HG02588 (cell line): ENCODE results near the gene SLC9A7.

Experiments
- ATAC-seq: cut with Tn5 transposase; IDR thresholded peaks from one replicate; pipeline ENCODE4 v1.9.1; 2021; ENCODE audit warnings: mild to moderate bottlenecking, moderate library complexity; ENCODE audit not compliant: unreplicated experiment

Gene SLC9A7

DNA sequence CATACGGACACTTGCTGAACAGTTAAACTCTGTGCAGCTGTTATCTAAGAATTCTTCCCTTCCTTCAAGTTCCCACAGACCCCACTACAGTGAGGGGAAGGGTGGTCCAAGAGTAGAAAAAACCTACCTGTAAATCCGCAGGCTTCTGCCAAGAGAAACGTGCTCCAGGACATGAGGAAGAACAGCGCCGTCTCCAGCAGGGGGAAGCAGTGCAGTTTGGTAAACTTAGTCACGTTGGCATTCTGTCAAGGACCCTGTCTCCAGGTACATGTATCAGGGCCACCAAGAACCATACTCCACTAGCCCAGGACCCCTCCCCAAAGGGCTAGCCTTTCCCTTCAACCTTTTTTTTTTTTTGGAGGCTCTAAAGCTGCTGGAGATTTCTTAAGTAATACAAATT lies 105.4 kb downstream of the SLC9A7 start:
- no peak for ATAC-seq

DNA sequence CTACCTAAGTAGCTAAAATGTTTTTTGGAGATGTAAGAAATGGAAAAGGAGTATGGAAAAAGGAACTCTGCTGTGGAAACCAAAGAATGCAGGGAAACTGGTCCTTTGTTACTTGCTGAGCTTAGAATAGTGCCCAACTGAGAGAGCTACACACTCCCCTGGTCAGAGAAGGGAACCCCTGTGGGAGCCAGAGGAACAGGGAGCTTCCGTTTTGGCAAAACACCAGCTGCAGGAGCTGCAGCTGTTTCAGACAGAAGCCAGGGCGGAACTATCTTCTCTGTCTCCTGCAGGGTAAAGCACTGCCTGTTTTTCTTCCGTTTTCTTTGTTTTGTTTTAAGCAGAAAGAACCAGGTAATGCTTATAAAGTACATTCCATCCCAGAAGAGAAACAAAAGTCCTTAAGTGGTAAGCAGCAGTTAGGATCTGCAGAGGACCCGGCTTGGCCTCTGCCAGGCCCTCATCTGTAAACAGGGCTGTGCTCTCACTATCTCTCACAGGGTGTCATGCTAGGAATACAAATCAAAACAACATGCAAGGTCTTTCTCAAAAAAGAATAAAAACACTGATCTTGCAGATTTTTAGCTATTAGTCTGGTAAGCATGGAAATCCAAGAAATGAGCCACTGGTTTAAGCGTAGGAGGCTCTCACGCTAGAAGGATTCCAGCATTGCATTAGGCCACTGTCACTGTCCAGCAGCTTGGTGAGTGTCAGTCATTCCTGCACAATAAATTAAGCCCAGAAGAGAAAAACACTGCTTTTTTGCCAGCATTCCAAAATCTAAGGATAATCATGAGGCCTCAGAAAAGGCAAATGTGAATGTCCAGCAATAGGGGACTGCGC lies 109.3 kb downstream of the SLC9A7 start:
- ATAC-seq: no peak

DNA sequence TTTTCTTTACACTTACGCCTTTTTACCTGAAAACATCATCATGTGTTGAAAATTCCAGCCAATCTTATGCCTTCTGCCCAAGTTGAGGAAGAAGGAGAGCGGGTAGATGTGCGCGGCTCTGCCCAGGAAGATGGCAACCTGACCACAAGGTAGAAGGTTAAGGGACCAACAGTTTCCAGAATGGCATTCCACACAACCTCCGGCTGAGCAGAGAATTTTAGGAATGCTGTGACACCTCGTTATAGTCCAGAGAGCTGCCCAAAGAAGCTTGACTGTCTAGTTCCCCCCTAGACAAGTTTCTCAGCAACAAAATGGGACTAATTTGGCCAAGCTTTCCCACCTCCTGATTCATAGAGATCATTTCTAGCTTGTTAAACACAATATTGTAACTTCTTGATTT lies 110.3 kb downstream of the SLC9A7 start:
- ATAC-seq: no peak

DNA sequence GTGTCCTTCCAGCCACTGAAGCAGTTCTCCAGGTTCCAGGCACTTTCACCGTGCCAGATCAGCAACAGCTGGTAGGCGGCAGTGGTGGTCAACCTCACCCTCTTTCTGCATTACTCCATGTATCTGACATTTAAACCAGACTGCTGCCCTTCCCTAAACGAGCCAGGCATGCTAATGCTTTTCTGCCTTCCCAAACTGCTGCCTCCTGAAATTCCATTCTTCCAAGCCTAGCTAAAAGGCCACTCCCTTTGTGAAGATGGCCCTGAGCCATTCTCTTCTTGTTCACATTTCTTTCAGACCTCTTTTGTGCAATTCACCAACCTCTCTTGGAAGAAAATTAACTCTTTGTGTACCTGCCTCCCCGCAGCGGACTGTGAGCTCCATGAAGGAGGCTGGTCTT lies 111.7 kb downstream of the SLC9A7 start:
- no peak for ATAC-seq

DNA sequence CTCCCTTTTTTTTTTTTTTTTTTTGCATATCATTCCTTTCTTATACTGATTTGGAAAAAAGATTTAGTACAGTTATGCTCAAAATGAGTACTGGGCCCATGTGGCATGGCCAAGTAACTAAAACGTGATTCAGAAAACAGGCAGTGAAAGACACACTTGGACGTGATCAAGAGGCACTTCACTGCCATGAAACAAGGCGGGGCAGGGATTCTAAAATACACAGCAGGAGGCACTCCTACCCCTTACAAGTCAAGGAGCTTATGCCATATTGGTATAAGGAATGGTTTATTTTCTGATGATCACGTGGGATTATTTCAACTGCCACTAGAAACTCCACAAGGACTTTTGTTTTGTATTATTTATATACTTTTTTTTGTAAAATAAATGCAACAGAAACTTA lies 113.3 kb downstream of the SLC9A7 start:
- ATAC-seq: no peak

DNA sequence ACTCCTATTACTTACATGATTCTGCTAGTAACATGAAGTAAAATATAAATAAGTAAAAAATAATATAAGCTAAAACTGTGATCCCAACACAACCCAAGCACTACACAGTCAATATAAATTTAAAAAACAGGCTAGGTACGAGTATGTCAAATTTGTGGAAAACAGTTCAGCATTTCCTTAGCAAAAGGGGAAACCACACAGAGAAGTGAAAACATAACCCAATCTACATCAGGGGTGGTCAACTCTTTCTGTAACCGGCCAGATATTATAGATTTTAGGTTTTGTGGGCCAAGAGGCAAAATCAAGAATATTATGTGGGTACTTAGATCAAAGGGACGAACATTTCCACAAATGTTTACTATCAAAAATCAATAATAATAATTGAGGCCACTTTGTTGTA lies 115.3 kb downstream of the SLC9A7 start:
- no peak for ATAC-seq

DNA sequence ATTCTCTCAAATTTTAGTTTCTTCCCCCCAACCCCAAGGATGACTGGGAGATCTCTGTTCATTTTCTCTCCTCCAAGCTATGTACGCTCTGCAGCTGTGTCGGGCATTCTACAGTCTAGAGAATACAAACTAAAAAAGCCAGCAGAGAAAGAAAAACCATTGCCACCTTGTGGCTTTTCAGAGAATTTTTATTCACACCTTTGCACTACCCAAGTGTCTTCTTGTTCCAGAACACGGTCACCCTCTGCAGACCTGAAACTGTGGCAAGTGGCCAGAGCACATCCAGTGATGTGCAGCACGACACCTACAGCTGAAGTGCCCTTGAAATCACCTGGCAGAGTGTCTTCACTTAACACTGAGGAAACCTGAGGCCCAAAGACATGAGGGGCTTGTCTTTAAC lies 116.8 kb downstream of the SLC9A7 start:
- ATAC-seq: no peak

DNA sequence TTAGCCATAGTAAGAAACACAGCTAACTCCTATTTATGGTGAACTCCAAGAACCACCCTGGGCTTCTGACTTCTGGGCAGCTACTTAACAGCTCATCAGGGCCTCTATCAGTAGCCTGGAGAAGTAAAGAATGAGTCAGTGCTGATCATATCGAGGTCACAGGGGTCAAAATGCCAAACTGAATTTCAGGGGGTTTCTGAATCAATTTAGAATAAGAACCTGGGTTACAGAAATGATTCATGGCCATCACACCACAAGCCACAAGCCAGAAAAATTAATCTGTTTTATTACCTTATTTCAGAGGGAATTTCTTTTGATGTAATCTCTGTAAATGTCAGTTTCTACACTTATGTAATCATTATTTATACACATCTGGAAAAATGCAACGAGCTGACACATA lies 121.0 kb downstream of the SLC9A7 start:
- ATAC-seq: peak; percentile 63

DNA sequence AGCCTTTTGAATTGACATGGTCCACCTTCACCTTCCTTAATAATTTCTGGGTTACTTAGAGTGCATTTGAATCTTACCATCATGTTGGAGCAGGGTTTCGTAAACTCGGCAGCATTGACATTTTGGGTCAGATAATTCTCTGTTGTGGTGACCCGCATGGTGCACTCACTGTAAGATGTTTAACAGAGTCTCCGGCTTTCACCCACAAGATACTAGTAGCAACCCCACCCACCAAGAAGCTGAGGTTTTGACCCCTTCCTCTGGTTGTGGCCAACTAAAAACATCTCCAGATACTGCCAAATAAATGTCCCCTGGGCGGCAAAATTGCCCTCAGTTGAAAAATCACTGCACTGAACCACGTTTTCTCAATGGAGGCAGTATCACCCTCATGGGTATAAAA lies 122.7 kb downstream of the SLC9A7 start:
- ATAC-seq: no peak

DNA sequence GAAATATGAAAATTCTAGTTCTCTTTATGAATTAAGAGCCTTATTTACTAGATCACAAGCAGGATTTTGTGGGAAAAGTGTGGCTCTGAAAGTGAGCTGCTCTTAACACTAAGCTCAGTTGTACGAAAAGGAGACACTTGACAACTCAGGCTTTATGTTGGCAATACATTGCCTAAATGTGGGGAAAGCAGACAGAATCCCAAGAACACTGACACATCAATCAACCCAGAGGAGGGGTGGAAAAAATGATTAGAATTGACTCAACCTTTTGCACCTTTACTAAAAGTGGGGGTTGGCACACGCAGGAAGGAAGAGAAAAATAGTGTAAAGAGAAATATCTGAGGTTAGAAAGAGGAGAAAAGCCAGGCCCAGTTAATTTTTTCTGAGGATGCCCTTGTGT lies 123.7 kb downstream of the SLC9A7 start:
- ATAC-seq: no peak

DNA sequence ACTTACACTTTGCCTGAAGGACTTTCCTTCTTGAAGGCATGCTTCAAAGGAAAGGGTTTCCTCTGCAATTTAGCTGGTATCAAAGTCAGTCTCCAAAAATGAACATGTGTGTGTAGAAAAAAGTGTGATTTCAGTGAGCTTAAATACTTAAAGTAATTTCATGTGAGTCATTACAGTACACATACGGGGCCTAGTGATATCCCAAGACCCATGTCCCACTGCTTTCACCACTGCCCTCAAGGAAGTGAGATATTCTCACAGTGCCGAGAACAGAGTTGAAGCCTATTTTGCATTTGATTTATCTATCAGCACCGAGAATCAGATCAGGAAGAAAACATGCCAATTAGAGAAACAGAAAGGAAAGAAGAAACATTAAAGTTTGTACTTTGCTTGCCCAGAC lies 124.3 kb downstream of the SLC9A7 start:
- no peak for ATAC-seq

DNA sequence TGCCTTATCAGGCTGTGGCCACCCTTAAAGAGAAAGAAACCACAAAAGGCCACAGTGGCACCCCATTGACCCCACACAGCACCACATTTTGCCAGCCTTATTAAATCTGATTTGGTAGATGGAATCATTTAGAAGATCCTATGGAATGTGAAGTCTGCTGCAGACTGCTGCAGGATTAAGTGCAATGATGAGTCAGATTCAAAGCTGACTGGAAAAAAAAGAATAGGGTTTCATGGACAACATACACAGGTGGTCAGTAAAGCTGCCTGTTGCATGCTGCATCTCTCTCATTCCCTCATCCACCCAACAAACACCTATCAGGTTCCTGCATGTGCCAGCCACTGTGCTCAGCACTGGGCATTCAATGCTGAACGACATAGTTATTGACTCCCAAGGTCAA lies 128.8 kb downstream of the SLC9A7 start:
- no peak for ATAC-seq

DNA sequence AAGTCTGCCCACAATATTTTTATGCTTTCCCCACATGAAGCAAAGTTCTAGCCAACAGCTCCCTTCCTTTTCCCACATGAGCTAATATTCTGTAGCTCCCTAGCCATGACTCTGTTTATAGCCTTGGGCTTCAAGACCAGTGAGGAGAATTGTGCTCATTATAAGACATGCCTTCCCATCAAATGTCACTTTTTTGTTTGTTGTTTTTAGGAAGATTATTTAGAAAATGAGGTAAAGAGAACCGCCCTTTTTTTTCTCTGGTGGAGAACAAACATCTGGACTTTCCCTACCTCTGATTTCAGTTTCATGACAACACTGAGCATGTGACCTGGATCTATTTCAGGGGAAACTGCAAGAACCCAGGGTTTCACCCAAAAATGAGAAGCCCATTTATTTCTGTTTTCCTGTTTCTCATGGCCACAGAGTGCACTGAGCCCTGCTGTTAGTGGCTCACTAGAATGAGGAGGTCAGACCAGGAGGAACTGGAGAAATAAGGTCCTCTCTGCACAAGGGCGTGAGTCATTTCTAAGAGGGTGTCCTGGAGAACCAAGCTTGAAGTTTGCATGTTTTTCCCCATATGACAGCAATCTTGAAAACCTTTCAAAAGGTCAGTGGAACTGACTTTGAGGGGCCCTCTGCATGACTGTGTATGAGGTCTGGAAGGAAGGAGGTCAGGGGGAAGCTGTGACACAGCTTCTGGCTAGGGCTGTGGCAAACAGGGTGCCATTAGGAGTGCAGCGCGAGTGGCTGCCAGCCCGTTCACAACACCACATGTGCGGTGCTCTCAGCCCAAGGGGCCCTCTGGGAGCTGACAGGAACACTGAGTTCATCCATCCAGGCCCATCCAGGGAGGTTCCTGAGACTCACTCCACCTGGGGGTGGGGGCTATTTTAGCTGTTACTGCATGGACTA lies 130.2 kb downstream of the SLC9A7 start:
- peak; percentile 91 for ATAC-seq

DNA sequence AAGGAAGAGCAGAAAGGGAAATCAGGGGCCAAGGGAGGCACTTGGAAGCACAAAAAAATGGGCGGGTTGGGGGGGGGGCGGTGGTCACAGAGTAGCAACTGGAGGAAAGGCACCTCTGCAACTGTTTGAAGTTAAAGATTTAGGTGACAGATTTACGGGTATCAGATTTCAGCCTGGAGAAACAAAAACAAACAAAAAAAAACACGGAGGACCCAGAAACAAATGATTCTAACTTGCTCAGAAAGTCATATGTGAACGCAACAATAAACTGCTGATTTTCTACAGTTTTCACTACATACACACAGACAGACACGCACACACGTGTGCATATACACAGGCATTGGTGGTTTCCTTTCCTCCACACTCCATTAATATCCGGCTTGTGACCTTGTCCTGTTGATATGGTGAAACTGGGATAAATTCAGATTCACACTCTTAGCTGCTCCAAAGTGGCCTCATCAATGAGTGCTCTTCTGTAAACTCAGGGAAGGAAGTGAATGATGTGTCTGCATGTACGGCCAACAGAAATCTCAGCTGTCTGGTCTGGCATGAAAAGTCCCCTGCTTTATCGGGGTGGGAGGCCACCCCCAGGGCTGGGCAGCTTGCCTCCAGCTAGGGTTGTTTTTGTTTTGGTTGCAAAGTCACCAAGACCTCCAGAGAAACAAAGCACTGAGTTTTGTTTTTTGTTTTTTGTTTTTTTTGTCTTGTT lies 131.1 kb downstream of the SLC9A7 start:
- ATAC-seq: peak; percentile 25

DNA sequence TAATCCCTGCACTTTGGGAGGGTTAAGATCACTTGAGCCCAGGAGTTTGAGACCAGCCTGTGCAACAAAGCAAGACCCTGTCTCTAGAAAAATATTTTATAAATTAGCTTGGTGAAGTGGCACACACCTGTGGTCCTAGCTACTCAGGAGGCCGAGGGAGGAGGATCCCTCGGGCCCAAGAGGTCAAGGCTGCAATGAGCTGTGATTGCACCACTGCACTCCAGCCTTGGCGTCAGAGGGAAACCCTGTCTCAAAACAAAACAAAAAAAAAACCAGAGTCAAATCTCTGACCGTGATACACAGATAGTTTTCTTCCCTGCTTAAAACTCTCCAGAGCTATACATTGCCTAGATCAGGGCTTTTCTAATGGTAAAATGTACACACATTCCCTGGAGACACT lies 131.9 kb downstream of the SLC9A7 start:
- ATAC-seq: no peak

DNA sequence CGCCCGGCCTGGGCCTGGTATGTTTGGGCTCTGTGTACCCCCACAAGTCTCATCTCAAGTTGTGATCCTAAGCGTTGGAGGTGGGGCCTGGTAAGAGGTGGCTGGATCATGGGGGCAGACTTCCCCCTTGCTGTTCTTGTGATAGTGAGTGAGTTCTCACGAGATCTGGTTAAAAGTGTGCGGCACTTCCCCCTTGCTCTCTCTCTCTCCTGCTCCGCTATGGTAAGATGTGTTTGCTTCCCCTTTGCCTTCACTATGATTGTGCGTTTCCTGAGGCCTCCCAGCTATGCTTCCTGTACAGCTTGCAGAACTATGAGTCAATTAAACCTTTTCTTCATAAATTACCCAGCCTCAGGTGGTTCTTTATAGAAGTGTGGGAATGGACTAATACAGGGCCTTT lies 132.4 kb downstream of the SLC9A7 start:
- no peak for ATAC-seq

DNA sequence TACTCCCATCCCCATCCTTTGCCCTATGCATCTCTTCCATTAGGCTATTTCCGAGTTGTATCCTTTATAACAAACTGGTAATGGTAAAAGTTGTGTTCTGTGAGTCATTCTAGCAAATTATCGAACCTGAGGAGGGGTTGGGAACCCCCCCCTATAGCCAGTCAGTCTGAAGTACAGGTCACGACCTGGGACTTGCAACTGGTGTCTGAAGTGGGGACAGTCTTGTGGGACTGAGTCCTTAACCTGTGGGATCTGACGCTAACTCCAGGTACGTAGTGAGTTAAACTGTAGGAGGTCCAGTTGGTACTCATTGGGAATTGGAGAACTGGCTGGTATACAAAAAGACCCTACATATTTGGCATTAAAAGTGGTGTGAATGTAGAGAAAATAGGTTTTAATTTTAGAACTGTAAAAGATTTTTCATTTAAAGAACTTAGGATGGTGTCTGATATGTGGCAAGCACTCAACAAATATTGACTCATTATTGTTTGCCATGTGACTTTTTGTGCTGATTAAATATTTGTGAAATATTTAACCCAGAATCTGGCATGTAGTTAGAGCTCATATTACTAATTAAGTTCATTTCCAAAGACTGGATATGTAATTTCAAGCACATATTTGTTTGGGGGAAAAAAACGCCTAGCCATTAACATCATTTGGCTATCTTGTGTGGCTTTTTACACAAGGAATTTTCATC lies 134.7 kb downstream of the SLC9A7 start:
- ATAC-seq: no peak

DNA sequence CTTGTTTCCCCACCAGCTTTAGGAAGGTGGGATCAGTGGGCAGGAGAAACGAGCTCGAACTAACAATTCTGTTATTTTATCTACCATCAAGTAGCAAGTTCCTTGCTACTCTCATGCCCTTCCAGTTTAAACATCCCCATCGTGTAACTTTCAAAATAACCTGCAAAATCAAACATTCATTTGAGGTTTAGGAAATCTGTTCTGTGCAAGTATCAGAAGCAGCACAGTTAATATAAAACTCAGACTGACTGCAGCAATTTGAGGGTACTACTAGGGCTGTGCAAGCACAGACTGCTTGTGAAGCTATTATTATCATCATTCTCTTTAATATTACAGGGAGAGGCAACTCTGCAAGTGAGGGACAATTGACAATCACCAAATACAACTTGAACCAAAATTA lies 137.3 kb downstream of the SLC9A7 start:
- no peak for ATAC-seq

DNA sequence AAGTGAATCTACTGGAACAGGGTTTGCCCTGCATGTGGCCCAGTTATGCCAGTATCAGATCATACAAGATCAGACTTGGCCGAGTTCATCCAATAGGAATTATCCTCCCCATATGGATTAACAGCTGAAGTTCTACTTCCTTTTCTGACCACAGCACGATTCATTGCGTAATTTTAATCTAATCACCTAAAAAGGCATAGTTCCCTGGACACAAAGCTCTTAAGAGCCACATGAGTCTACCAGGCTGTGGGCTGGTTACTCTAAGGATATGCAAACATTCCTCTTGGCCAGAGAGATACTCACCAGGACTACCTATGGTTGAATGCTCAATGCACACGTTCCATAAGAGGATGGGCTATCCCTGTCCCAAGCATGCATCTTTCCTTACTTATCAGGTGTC lies 138.4 kb downstream of the SLC9A7 start:
- no peak for ATAC-seq

DNA sequence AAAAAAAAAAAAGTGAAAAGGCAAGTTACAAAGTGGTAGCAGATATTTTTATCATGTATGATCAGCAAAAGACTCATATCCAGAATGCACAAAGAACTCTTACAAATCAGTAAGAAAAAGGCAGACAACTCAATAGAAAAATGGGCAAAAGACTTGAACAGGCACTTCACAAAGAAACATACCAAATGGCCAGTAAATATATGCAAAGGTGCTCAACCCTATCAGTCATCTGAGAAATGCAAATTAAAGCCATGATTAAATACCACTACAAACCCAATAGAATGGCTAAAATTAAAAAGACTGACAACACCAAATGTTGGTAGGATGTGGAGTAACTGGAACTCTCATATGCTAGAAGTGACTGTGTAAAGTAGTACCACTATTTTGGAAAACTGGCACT lies 140.0 kb downstream of the SLC9A7 start:
- ATAC-seq: no peak

DNA sequence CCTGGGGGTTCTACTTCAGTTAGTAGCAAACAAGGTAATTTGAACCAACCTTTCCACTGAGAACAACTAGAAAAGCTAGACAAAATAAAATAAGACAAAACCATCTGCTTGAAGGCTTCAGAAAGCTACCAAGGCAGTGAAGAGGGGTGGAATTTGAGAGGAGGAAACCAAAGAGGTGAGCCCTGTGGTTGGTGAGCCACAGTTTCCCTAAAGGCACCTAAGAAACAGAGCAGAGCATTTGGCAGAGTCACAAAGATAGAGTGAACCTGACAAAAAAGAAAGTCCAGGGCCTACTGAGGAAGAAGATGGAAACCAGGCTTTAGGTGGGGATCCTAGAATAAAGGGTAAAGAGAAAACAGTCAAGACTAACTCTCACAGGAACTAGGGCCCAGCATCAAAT lies 141.0 kb downstream of the SLC9A7 start:
- ATAC-seq: no peak
